Measurements from ENCODE around the gene EFNB1.
A peak's percentile ranks its signal among the peaks of the same experiment; 100 is the strongest.
"Not testable (repeated sequence)": the region's sequence is repeated elsewhere in the genome, so short reads cannot be mapped to it uniquely, and the experiment has no call there.

EFNB1 gene

DNA sequence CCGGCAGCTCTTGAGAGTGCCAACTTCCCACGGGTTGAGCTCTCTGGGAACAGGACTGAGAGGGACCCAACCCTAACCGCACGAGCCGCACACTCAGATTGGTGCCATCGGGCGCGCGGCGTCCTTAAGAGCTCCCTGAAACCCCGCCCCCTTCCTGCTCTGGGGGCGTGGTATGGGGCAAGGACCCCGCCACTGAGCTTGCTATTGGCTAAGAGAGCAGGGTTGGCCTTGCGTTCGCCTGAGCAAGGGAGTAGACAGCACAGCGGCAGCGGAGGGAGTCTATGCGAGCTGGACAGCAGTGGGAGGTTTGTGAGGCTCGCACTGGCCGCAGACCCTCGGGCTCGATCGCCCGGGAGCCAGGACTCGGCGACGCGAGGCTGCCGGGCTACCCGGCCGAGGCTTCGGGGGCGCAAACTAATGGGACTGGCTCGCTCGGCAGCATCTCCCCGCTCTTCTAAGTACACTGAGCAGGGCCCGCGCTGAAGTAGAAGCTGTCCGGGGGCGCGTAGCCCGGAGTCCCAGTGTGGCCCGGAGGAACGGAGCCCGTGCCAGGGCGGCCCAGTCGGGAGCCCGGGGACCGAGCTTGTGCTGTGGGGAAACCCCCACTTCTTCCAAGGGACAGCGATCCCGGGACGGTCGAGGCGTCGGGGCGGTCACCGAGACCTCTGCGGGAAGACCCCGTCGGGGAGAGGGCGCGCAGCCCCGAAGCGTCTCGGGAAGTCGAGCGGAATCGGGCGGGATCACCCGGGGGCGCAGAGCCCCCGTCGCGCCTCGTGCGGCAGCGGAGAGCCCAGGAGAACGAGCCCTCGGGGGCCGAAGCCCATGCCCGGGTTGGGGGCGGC is at the start of gene EFNB1:
Gene EFNB1, plus strand, starts transcription at position 282 of the 842 bp plus-strand sequence. CDS start 756 bp downstream, outside the sequence.
- DNase-seq = peak; percentile 87

DNA sequence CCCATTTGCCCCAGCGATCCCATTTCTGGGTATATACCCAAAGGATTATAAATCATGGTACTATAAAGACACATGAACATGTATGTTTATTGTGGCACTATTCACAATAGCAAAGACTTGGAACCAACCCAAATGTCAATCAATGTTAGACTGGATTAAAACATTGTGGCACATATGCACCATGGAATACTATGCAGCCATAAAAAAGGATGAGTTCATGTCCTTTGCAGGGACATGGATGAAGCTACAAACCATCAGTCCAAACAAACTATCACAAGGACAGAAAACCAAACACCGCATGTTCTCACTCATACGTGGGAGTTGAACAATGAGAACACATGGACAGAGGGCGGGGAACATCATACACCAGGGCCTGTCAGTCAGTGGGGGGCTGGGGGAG is 47.5 kb upstream of the EFNB1 start:
- not testable (repeated sequence) for DNase-seq

DNA sequence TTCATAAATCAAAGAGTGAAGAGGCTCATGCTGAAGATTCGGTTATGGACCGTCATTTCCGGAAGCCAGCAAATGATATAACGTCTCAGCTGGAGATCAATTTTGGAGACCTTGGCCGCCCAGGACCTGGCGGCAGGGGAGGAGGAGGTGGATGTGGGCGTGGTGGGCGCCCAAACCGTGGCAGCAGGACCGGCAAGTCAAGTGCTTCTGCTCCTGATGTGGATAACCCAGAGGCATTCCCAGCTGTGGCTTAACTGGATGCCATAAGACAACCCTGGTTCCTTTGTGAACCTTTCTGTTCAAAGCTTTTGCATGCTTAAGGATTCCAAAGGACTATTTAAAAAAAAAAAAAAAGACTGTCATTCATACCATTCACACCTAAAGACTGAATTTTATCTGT is 44.0 kb upstream of the EFNB1 start:
- DNase-seq = no peak

DNA sequence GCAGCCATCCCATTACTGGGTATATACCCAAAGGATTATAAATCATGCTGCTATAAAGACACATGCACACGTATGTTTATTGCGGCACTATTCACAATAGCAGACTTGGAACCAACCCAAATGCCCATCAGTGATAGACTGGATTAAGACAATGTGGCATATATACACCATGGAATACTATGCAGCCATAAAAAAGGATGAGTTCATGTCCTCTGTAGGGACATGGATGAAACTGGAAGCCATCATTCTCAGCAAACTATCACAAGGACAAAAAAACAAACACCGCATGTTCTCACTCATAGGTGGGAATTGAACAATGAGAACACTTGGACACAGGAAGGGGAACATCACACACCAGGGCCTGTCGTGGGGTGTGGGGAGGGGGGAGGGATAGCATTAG is 42.2 kb upstream of the EFNB1 start:
- not testable (repeated sequence) for DNase-seq

DNA sequence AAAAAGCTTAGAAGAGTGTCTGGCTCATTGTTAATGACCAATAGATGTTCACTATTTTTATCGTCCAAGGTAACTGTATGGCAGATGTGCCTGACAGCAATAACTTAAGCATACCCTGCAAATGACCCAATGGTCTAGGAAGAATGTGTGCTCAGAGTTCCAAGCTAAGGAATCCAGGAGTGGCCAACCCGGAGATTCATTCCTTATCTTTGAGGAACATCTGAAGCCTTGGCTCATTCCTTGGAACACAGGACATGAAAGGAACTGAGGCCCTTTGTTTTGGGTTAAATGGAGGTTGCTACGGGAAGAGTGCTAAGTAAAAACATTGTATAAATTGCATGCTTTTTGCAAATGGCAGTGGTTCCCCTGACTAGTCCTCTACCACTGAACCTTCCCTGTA is 38.9 kb upstream of the EFNB1 start:
- no peak for DNase-seq

DNA sequence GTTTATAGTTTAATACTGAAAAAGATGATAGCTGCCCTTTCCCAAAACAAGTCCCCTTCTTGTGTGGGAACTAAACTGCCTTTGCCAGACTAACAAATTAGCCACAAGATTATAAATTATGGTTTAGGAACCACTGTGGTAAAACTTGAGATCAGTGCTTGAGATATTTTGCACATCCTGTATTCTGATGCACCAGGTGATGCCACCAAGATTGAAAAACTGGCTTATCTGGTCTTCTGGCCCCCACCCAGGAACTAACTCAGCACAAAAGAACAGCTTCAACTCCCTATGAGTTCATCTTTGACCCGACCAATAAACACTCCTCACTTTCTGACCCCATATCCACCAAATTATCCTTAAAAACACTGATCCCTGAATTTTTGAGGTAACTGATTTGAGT is 36.7 kb upstream of the EFNB1 start:
- DNase-seq = no peak

DNA sequence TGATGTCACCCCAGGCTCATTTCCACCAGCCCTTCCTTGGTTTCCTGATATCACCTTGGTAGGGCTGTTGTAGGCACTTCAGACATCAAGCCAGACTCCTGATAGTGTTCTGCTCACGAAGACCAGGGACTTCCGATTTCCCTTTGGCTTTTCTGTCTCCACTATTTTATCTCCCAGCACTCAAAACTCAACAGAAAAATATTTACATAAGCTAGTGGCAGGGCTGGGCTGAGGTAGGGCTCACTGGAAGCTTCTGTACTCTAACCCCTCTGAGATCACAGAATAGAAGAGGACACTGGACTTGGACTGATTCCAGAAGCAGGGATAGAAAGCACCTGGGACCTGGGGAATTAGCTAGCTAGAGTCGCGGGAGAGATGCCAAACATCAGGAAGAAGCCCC is 34.4 kb upstream of the EFNB1 start:
- DNase-seq = no peak

DNA sequence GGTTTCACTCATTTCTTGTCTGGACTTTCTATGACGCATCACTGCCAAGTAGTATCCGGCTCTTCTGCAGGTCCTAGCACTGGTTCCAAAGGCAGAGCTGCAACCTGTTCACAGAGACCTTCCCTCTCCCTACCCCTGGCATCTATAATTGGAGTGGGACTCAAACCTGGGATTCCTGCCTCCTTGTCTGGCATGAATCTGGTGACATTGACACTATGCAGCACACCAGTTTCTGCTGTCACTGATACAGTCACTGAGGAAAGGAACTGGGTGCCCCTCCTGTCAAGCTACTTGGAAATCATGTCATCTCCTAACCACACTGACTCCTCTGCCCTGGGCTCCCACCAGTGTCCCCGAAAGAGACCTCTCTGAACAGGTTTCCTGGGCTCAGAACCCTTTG is 33.1 kb upstream of the EFNB1 start:
- DNase-seq = no peak

DNA sequence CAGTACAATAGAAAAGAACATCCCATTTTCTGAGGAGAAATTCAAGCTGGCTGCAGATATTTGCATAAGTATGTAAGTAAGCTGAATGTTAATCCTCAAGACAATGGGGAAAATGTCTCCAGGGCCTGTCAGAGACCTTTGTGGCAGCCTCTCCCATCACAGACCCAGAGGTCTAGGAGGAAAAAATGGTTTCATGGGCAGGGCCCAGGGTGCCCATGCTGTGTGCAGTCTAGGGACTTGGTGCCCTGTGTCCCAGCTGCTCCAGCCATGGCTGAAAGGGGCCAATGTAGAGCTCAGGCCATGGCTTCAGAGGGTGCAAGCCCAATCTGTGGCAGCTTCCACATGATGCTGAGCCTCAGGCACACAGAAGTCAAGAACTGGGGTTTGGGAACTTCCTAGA is 30.4 kb upstream of the EFNB1 start:
- DNase-seq = not testable (repeated sequence)

DNA sequence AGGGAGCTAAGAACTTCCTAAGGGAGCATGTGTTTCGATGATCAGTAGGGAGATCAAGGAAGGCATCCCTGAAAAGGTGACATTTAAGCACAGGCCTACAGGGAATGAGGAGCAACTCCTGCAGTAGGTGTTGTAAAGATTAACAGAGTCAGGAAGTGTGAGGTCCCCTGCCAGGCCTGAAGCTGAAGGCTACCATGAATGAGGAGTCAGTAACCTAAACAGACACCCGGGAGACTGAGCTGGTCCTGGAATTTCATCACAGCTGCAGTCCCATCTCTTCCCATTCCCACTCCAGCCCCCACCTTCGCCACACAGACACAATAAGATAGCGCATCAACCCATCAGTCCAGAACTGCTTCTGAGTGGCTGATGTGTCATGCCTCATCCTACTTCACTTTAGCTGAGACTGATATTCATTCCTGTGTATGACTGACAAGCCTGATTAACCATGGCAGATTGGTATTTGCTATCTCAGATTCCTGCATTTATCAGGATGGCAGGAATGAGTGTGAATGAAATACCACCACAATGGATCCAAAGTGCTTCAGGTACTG is 27.0 kb upstream of the EFNB1 start:
- DNase-seq = no peak

DNA sequence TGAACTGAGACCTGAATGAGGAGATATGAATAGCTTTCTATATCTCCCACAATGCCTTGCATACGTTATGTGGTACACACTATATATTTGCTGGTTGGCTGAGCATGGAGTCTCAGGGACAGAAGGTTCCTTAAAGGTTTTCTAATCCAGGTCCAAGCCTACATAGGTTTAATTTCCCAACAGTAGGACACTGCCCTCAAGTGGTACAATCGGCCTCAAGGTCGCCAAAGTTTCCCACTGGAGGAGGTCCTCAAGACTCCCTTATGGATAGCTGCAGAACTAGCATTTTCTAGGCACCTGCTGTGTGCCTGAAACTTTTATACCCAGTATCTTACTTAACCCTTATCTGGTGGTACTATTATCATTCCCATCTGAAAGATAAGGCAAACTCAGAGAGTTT is 21.0 kb upstream of the EFNB1 start:
- no peak for DNase-seq

DNA sequence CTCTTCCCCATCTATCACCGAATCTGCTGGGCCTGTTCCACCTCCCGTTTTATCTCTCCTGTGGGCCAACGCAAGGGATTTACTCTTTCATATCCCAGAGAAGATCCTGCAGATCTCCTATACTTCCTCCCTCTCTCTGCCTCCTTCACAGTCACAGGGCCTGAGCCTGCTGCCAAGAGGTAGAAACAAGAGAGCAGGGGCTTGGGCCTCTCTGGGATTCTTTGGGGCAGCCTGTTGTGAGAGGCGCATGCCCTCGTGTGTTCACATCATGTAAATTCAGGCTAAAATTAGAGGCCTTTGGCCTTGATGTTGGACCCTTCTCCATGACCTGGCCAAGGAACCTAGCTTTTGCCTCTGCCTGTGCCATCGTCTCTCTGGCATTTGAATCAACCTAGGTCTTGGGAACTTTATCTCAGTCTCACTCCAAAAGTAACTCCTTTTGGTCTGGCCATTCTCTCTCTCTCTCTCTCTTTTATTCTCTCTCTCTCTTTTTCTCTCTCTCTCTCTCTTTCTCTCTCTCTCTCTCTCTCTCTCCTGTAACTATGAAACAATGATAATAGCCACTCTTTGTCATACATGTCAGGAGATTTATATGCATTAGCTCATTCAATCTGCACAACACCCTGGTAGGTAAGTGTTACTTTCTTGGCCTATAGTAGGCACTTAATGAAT is 20.0 kb upstream of the EFNB1 start:
- no peak for DNase-seq

DNA sequence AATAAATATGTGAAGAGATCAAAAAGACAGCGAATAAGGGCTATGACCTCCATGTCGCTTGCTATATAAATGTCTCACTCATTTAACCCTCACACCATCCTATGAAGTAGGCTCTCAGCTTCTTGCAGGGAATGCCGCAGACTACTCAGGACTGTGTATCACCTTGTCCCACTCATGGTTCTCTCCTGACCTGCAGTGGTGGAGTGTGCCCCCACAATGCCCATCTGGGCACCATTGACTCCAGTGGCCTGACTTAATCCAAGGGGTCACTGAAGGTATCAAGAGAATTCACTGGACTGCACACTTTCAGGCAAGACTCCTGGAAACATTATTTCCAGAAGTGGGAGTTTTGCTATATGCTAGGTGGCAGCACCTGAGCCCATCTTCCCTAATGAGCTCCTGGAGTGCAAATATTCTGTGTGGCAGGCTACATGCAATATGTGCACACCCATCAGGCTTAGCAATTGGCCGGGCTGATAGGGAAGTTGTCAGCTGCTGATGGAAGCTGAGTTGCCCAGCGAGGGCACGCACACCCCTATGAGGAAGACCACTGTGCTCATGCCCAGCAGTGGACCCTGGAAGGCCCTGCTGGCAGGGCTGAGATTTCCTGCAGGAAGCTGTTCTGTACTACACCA is 8.2 kb upstream of the EFNB1 start:
- DNase-seq = no peak

DNA sequence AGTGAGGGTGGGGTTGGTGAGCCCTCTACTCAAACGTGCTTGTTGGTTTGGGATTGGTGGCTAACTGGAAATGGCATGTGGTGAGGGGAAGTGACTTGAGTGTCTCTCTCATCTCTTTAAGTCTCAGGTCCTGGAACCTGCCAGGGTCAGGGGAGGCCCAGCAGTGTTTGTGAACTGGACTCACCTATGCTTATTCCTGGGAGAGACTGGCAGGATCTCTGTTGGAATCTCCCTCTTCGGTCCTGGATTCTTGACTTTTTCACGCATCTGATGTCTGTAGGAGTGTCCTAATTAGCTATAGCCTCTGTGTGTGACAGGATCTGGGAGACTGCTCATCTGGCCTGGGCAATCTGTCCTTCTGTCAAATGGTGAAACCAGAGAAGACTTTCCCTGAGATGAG is 7.2 kb upstream of the EFNB1 start:
- no peak for DNase-seq

DNA sequence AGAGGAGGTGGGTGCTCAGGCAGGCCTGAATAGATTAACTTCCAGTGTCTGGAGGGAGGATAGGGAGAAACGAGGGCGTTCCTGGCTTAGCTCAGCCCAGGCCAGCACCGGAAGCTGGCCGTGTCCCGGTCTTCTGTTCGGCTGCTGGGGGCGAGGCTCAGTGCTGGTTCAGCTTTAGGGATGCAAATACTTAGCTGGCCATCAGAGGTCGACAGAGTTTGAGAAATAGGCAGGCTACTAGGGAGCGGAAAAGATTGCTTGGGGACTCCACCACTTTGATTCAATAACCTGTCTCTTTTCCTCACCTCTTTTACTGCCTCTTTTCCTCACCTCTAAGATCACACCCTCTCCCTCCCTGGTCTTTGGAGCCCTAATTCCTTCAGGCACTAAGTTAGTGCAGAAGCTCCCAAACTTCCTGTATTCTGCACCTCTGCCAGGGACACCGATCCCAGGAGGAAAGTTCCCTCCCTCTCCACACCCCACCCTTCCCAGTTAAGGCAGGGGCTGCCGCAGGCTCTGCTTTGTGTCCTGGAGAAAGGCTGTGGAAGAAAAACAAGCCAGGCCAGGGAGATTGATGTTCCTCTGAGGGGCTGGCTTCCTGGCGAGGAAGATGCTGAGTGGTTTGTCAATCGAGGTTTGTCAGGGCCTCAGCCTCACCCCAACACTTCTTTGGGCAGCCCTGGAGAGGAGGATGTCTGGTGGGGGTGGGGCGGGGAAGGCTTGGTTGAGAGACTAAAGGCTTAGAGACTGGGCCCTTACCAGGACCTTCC is 6.0 kb upstream of the EFNB1 start:
- DNase-seq = peak; percentile 23

DNA sequence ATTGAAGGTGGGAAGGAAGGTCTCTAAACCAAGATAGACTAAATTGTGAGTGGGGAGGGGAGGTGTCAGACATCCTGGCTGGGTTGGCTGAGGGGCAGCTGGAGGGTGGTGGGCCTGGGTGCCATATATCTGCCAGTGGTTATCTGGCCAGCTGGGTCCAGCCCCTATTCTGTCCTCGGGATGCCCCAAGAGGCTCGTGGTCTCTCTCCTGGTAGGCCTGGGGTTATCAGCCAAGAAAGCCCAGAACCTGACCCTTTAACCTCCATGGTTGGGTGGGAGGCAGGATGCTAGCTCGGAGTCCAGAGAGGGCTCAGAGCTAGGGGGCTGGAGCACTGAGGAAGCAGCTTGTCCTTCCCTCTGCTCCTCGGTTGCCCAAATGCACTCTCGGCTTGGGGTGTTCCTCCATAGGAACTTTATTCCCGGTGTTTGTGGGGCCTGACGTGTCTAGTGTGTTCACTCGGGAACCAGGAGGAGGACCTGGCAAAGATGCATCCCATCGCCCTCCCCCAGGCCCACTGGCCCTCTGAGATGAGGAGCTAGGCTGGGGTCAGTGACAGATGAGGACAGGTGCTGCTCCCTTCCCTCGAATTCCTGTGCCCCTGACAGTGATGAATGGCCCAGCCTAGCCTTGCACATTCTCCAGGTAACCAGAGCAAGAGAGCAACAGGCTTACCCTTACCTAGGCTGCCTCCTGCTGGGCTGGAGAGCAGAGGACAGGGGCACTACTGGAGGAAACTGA is 5.2 kb upstream of the EFNB1 start:
- no peak for DNase-seq

DNA sequence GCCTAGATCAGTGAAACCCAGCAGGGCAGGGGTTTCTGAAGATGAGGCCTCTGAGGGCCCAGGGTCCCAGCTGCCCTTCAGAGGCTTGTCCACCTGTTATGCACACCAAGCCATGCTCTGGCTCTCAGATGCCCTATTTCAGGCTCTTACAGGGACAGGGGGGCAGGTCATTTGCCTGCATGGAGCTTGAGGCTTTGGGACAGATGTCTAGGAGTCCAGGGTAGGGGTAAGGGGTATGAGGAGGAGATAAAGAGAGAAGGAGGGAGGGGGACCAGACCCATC is 4.7 kb upstream of the EFNB1 start:
- DNase-seq = no peak

DNA sequence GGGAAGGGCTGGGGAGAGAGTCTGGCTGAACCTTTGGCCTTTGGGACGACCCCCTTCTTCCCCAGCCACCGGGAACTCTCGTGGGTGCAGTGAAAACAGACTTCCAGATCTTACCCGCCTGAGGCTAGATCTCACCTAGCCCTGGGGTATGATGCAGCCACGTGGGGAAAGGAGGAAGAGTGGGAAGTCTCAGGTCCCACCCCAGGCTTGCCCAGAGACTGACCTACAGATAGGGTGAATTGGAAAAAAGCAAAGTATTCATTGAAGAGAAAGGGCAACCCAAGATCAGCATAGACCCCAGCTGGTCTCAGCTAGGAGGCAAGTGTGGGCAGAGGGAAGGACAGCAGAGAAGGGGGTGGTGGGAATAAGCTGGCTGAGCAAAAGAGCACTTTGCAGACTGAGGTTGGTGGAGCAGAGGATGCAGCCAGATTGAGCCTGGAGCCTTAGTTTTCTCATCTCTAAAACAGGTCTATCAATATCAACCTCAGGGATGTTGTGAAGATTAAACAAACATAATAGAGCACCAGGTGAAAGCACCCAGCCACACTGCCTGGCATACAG is 4.2 kb upstream of the EFNB1 start:
- no peak for DNase-seq

DNA sequence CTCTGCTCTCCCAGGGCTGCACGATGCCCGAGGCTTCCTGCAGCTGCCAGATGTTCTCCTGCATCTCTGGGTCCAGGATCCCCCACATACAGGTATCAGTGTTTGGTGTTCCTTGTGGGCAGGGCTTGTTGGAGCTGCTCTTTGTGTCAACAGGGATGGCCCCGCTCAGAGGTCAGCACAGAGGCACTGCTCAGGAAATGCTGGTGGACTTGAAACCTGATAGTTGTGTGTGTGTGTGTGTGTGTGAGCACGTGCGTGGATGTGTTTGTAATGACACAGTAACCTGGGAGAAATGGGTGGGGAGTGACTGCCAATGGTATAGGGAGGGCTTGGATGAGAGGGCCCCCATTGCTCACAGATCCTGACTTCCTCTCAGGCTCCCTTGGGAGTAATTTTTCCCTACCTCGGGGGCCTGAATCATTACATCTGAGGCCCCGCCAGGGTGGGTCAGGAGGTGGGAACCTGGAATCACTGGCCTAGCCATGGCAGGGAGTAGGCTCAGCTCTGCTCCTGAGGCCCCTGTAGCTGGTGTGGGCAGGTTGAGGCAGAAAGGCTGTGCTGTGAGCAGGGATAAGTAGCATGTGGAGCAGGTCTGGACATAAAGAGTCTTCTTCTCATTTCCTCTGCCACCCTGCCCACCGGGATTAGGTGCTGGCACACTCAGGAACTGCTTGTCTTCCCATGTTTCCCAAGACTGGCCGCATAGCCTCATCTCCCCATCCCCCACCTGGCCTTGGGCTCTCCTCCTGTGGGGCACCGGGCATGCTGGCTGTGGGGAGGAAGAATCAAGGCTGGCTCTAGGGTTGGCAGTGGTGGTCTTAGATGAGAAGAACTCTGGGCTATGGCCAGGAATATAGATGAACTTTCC is 2.5 kb upstream of the EFNB1 start:
- no peak for DNase-seq

DNA sequence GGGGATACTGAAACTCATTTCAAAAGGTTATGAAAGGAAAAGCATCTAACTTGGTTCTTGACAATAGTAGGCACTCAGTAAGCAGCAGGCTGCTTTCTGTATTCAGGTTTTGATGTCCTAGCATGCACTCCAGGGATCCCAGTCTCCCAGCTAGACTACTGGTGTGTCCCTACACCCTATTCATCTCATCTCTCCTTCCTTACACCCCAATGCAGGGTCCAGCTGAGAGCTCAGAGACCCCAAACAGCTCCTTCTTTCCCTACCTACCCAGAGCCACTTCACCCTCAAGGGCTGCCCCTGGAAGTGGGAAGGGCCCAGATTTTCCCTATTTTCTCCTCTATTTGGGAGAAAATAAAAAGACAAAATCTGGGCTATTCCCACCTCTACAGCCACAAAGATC is 1.6 kb upstream of the EFNB1 start:
- no peak for DNase-seq

Data from stimulated activated CD4-positive, alpha-beta T cell treated with anti-CD3 and anti-CD28 coated beads, Interleukin-15, amount 100 ng/mL, for 24 hours (primary cell).